H9 (cell line): ENCODE measurements around the gene GALNT7. TPM values are rescaled to one million over a fixed set of nuclear protein-coding genes. Genes with fewer than 3 reads are reported as not detected.

Experiments used
- DNase-seq: peaks from one replicate; pipeline ENCODE4 v3.0.0-alpha.2; 2017
- H2AFZ ChIP-seq: one replicate; pipeline ENCODE4 v1.6.1; 2013; ENCODE audit warnings: mild to moderate bottlenecking, low read length, control low read depth, moderate library complexity
- H2AK5ac ChIP-seq: 2 replicates; pipeline ENCODE4 v1.6.1; 2013; ENCODE audit warnings: low read length, control low read depth, mixed read lengths; ENCODE audit not compliant: insufficient read length
- H2BK120ac ChIP-seq: one replicate; pipeline ENCODE4 v1.6.1; 2013; ENCODE audit warnings: low read depth, mild to moderate bottlenecking, low read length, control low read depth, inconsistent platforms; ENCODE audit not compliant: poor library complexity, severe bottlenecking
- H2BK12ac ChIP-seq: 2 replicates; pipeline ENCODE4 v1.6.1; 2013; ENCODE audit warnings: low read length, control low read depth, mixed read lengths, low read depth; ENCODE audit not compliant: insufficient read length
- H2BK15ac ChIP-seq: 2 replicates; pipeline ENCODE4 v1.6.1; 2013; ENCODE audit warnings: low read depth, low read length, control low read depth
- H2BK20ac ChIP-seq: one replicate; pipeline ENCODE4 v1.6.1; 2013; ENCODE audit warnings: low read depth, mild to moderate bottlenecking, low read length, control low read depth, inconsistent platforms; ENCODE audit not compliant: poor library complexity, severe bottlenecking
- H2BK5ac ChIP-seq: 2 replicates; pipeline ENCODE4 v1.6.1; 2013; ENCODE audit warnings: low read length, control low read depth, mixed read lengths; ENCODE audit not compliant: insufficient read length
- H3K14ac ChIP-seq: 2 replicates; pipeline ENCODE4 v1.6.1; 2013; ENCODE audit warnings: low read length, control low read depth; ENCODE audit not compliant: insufficient read depth
- H3K18ac ChIP-seq: 2 replicates; pipeline ENCODE4 v1.6.1; 2013; ENCODE audit warnings: low read depth, mild to moderate bottlenecking, mixed read lengths, low read length, control low read depth; ENCODE audit not compliant: insufficient read length
- H3K23ac ChIP-seq: 2 replicates; pipeline ENCODE4 v1.6.1; 2013; ENCODE audit warnings: low read length, control low read depth, mixed read lengths, low read depth; ENCODE audit not compliant: insufficient read length
- H3K23me2 ChIP-seq: 2 replicates; pipeline ENCODE4 v1.6.1; 2013; ENCODE audit warnings: low read depth, mild to moderate bottlenecking, mixed read lengths, low read length, control low read depth; ENCODE audit not compliant: insufficient read length, poor library complexity, severe bottlenecking
- H3K27ac ChIP-seq: 2 replicates; pipeline ENCODE4 v1.5.1; 2013; ENCODE audit warnings: low read length, control low read depth, mixed read lengths, low read depth; ENCODE audit not compliant: insufficient read length
- H3K27me3 ChIP-seq: 2 replicates; pipeline ENCODE4 v1.6.1; 2013; ENCODE audit warnings: low read length, control low read depth, inconsistent platforms; ENCODE audit not compliant: insufficient read depth
- H3K4ac ChIP-seq: 2 replicates; pipeline ENCODE4 v1.6.1; 2013; ENCODE audit warnings: low read depth, mild to moderate bottlenecking, control low read depth, inconsistent platforms, low read length, moderate library complexity
- H3K4me1 ChIP-seq: 2 replicates; pipeline ENCODE4 v1.6.1; 2013; ENCODE audit warnings: low read length, control low read depth, inconsistent platforms; ENCODE audit not compliant: insufficient read depth
- H3K4me2 ChIP-seq: 2 replicates; pipeline ENCODE4 v1.6.1; 2013; ENCODE audit warnings: low read length, control low read depth, mixed read lengths; ENCODE audit not compliant: insufficient read length, insufficient read depth
- H3K56ac ChIP-seq: 2 replicates; pipeline ENCODE4 v1.6.1; 2013; ENCODE audit warnings: low read depth, mild to moderate bottlenecking, mixed read lengths, low read length, control low read depth; ENCODE audit not compliant: insufficient read length
- H3K79me1 ChIP-seq: 2 replicates; pipeline ENCODE4 v1.6.1; 2013; ENCODE audit warnings: low read depth, mild to moderate bottlenecking, moderate library complexity, low read length, control low read depth, inconsistent platforms; ENCODE audit not compliant: insufficient read depth, poor library complexity, severe bottlenecking
- H3K79me2 ChIP-seq: 2 replicates; pipeline ENCODE4 v1.6.1; 2013; ENCODE audit warnings: low read length, control low read depth, inconsistent platforms; ENCODE audit not compliant: insufficient read depth
- H3K9ac ChIP-seq: 2 replicates; pipeline ENCODE4 v1.6.1; 2013; ENCODE audit warnings: low read length, control low read depth, mixed read lengths; ENCODE audit not compliant: insufficient read length; ENCODE audit errors: extremely low read depth
- H3K9me3 ChIP-seq: one replicate; pipeline ENCODE4 v1.6.1; 2013; ENCODE audit warnings: low read depth, low read length, inconsistent platforms; ENCODE audit not compliant: control insufficient read depth
- H3T11ph ChIP-seq: one replicate; pipeline ENCODE4 v1.6.1; 2013; ENCODE audit warnings: mild to moderate bottlenecking, low read length, control low read depth, inconsistent platforms
- H4K20me1 ChIP-seq: one replicate; pipeline ENCODE4 v1.6.1; 2013; ENCODE audit not compliant: control insufficient read depth, insufficient read length, insufficient read depth
- H4K5ac ChIP-seq: 2 replicates; pipeline ENCODE4 v1.6.1; 2013; ENCODE audit warnings: low read depth, mild to moderate bottlenecking, mixed read lengths, low read length, control low read depth; ENCODE audit not compliant: insufficient read length
- H4K8ac ChIP-seq: replicated peaks from 2 replicates; pipeline ENCODE4 v1.6.1; 2013; ENCODE audit warnings: low read length, control low read depth, mixed read lengths, low read depth; ENCODE audit not compliant: insufficient read length
- H4K91ac ChIP-seq: 2 replicates; pipeline ENCODE4 v1.6.1; 2013; ENCODE audit warnings: low read depth, mild to moderate bottlenecking, moderate library complexity, mixed read lengths, low read length, control low read depth; ENCODE audit not compliant: insufficient read length
- H3K27ac Mint-ChIP-seq, 3 experiments: 2 replicates in 2 of 3; 3 replicates in 1 of 3; pipeline ENCODE4 v1.8.0; 2020 to 2021; ENCODE audit warnings: mixed read lengths in 3 of 3, mild to moderate bottlenecking in 1 of 3, moderate library complexity in 1 of 3
- H3K27me3 Mint-ChIP-seq: 2 replicates; pipeline ENCODE4 v1.8.0; 2021; ENCODE audit warnings: low read depth, mild to moderate bottlenecking, moderate library complexity, mixed read lengths
- H3K36me3 Mint-ChIP-seq, 3 experiments: 2 replicates in 2 of 3; 3 replicates in 1 of 3; pipeline ENCODE4 v1.8.0; 2020 to 2021; ENCODE audit warnings: low read depth in 3 of 3, mixed read lengths in 3 of 3; ENCODE audit not compliant: insufficient read depth in 1 of 3
- H3K4me1 Mint-ChIP-seq, 2 experiments: 2 replicates each; pipeline ENCODE4 v1.8.0; 2020; ENCODE audit warnings: mixed read lengths in 2 of 2
- H3K4me3 Mint-ChIP-seq, 2 experiments: 2 replicates in 1 of 2; 3 replicates in 1 of 2; pipeline ENCODE4 v1.8.0; 2020 to 2021; ENCODE audit warnings: mild to moderate bottlenecking in 2 of 2, mixed read lengths in 2 of 2, moderate library complexity in 1 of 2
- H3K9me3 Mint-ChIP-seq, 2 experiments: 2 replicates in 1 of 2; 3 replicates in 1 of 2; pipeline ENCODE4 v1.8.0; 2020; ENCODE audit warnings: mild to moderate bottlenecking in 2 of 2, mixed read lengths in 2 of 2, moderate library complexity in 1 of 2
- WGBS: extraction: QIAGEN DNeasy Blood & Tissue Kit; methylation state at CpG from one replicate; pipeline ENCODE4 v1.1.7; 2013; ENCODE audit warnings: missing lambda C conversion rate, low lambda C conversion rate, mixed read lengths; ENCODE audit not compliant: insufficient read length; ENCODE audit errors: extremely low coverage; 5-methylcytosine and 5-hydroxymethylcytosine counted together
- total RNA-seq: library from RNA; stranded (reverse); gene quantifications from 2 replicates; pipeline ENCODE4 v1.2.1, GENCODE V29; 2021
- TF ChIP-seq, protein P1 (sequence below): fragments of 200-600 bp; sonication (generic); conservative IDR thresholded peaks from 3 replicates; pipeline ENCODE4 v1.8.0; 2021; ENCODE audit warnings: antibody characterized with exemption, mild to moderate bottlenecking

GALNT7 gene
- total RNA-seq, 1 experiment from 2014 or later: 57.3 TPM

DNA sequence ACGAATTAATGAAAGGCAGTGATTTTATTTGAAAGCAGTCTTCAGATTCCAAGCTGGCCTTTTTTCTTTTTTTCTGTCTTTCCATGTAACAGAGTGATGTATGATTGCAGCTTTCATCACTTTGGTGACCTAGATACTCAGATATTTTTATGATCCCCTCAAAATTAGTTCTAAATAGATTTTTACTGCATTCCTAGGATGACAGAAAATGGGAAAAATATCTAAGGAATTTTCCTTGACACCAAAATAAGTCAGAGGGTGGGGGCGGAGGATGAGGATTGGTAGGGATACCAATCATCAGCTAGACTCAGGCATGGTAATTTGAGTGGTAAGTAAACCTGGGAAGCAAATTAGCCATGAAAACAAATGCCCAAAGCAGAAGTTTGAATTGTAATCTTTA is 177.5 kb downstream of the GALNT7 start:
- H2BK20ac ChIP-seq: no peak overlapping the region
- H3K9me3 Mint-ChIP-seq: peaks cover 0 to 3% of the 10 kb centered on the region in 2 experiments; a peak in 2 of 5 replicates
- H3K79me1 ChIP-seq: no peaks in the 10 kb centered on the region
- H2BK12ac ChIP-seq: no peak overlapping the region
- no peak overlapping the region for H2BK120ac ChIP-seq
- H3K79me2 ChIP-seq: no peaks in the 10 kb centered on the region
- no peak overlapping the region for H3K18ac ChIP-seq
- TF ChIP-seq, protein P1, sequence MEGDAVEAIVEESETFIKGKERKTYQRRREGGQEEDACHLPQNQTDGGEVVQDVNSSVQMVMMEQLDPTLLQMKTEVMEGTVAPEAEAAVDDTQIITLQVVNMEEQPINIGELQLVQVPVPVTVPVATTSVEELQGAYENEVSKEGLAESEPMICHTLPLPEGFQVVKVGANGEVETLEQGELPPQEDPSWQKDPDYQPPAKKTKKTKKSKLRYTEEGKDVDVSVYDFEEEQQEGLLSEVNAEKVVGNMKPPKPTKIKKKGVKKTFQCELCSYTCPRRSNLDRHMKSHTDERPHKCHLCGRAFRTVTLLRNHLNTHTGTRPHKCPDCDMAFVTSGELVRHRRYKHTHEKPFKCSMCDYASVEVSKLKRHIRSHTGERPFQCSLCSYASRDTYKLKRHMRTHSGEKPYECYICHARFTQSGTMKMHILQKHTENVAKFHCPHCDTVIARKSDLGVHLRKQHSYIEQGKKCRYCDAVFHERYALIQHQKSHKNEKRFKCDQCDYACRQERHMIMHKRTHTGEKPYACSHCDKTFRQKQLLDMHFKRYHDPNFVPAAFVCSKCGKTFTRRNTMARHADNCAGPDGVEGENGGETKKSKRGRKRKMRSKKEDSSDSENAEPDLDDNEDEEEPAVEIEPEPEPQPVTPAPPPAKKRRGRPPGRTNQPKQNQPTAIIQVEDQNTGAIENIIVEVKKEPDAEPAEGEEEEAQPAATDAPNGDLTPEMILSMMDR: no peak
- H3K27ac Mint-ChIP-seq: 0 out of 7 replicates have a peak overlapping the region, but pooled peaks of 1 of the 3 experiments have one; percentile 28
- H2AK5ac ChIP-seq: no peak overlapping the region
- H3K4ac ChIP-seq: no peak overlapping the region
- no peak for DNase-seq
- no peak overlapping the region for H3K14ac ChIP-seq
- H4K20me1 ChIP-seq: no peaks in the 10 kb centered on the region
- no peak overlapping the region for H2BK5ac ChIP-seq
- H3T11ph ChIP-seq: no peak overlapping the region
- no peak overlapping the region for H3K27ac ChIP-seq
- no peak overlapping the region for H3K4me3 Mint-ChIP-seq
- H3K36me3 Mint-ChIP-seq: peaks cover 0 to 4% (median 2%) of the 10 kb centered on the region in 3 experiments; a peak in 1 of 7 replicates
- H3K4me1 ChIP-seq: peaks cover 3% of the 10 kb centered on the region; the same call in 1 of the 2 replicates
- no peak overlapping the region for H3K56ac ChIP-seq
- H3K9ac ChIP-seq: no peak overlapping the region
- no CpG with 5 or more reads among the region's 2 CpGs for WGBS
- H3K23me2 ChIP-seq: no peaks in the 10 kb centered on the region
- no peak overlapping the region for H4K5ac ChIP-seq
- no peak overlapping the region for H3K4me2 ChIP-seq
- H3K23ac ChIP-seq: no peak overlapping the region
- H2BK15ac ChIP-seq: no peak overlapping the region
- no peaks in the 10 kb centered on the region for H3K27me3 ChIP-seq
- H4K8ac ChIP-seq: no peak overlapping the region
- no peaks in the 10 kb centered on the region for H3K9me3 ChIP-seq
- no peaks in the 10 kb centered on the region for H3K27me3 Mint-ChIP-seq
- H3K4me1 Mint-ChIP-seq: peaks cover 19 to 37% of the 10 kb centered on the region in 2 experiments
- H4K91ac ChIP-seq: no peak overlapping the region
- no peak overlapping the region for H2AFZ ChIP-seq
